OCI-LY7 (cell line): Measurements from ENCODE around the gene CENPX. TPM values are rescaled to one million over a fixed set of nuclear protein-coding genes. Genes with fewer than 3 reads are reported as not detected.

Source experiments
- BruUV-seq: library from RNA; stranded (reverse); fragments of 400-500 nt; replicated peaks from 2 replicates; lab custom pipeline; 2021; lab: Mats Ljungman, UMichigan
- CTCF ChIA-PET: fragments of 300-600 bp; sonication (Branson Sonifier 250); formaldehyde crosslinking; loops from one replicate; lab custom pipeline; 2022; ENCODE audit warnings: antibody characterized with exemption; ENCODE audit not compliant: unreplicated experiment; lab: Charles Lee
- POLR2A ChIA-PET: fragments of 300-600 bp; sonication (Branson Sonifier 250); formaldehyde crosslinking; loops from one replicate; lab custom pipeline; 2022; ENCODE audit warnings: antibody characterized with exemption; lab: Charles Lee
- DNase-seq: peaks from one replicate; pipeline ENCODE4 v3.0.0-alpha.2; 2015; ENCODE audit warnings: low spot score
- H2AFZ ChIP-seq: fragments of 200-600 bp; sonication (generic), shearing (Covaris generic); 2 replicates; pipeline ENCODE4 v1.6.1; 2014; ENCODE audit warnings: mild to moderate bottlenecking, antibody characterized with exemption, low read length, moderate library complexity
- H3K27ac ChIP-seq: fragments of 200-600 bp; sonication (generic); 2 replicates; pipeline ENCODE4 v1.5.1; 2014; ENCODE audit warnings: mixed run types, low read depth, mild to moderate bottlenecking, moderate library complexity, low read length, inconsistent platforms; ENCODE audit not compliant: poor library complexity, severe bottlenecking
- H3K36me3 ChIP-seq: fragments of 200-600 bp; sonication (generic); 2 replicates; pipeline ENCODE4 v1.6.1; 2014; ENCODE audit warnings: mild to moderate bottlenecking, antibody characterized with exemption, low read length, moderate library complexity, mixed read lengths; ENCODE audit not compliant: insufficient read depth
- H3K4me1 ChIP-seq: fragments of 200-600 bp; sonication (generic); 2 replicates; pipeline ENCODE4 v1.5.1; 2014; ENCODE audit warnings: mild to moderate bottlenecking, low read length; ENCODE audit not compliant: insufficient read depth, poor library complexity, severe bottlenecking
- H3K4me2 ChIP-seq: fragments of 200-600 bp; sonication (generic); 2 replicates; pipeline ENCODE4 v1.6.1; 2014; ENCODE audit warnings: mild to moderate bottlenecking, low read length
- H3K4me3 ChIP-seq: fragments of 200-600 bp; sonication (generic); 2 replicates; pipeline ENCODE4 v1.5.1; 2014; ENCODE audit warnings: mild to moderate bottlenecking, low read depth, low read length; ENCODE audit not compliant: poor library complexity, severe bottlenecking
- H3K79me2 ChIP-seq: fragments of 200-600 bp; sonication (generic); 2 replicates; pipeline ENCODE4 v1.6.1; 2016; ENCODE audit warnings: low read depth, mild to moderate bottlenecking, low read length, moderate library complexity, mixed read lengths; ENCODE audit not compliant: insufficient read depth
- H3K9me2 ChIP-seq: fragments of 200-600 bp; sonication (generic); 2 replicates; pipeline ENCODE4 v1.6.1; 2016; ENCODE audit warnings: mild to moderate bottlenecking, low read length, mixed read lengths; ENCODE audit not compliant: insufficient read depth
- H3K9me3 ChIP-seq: fragments of 200-600 bp; sonication (generic); 2 replicates; pipeline ENCODE4 v1.6.1; 2014; ENCODE audit warnings: mild to moderate bottlenecking, mixed run types, low read length, mixed read lengths
- H4K20me1 ChIP-seq: fragments of 200-600 bp; sonication (generic); 2 replicates; pipeline ENCODE4 v1.6.1; 2014; ENCODE audit warnings: mild to moderate bottlenecking, antibody characterized with exemption, low read length, moderate library complexity, mixed read lengths; ENCODE audit not compliant: insufficient read depth
- EZH2phosphoT487 ChIP-seq: fragments of 200-600 bp; sonication (generic); IDR thresholded peaks from 2 replicates; pipeline ENCODE4 v1.6.1; 2018; ENCODE audit warnings: low read depth, borderline replicate concordance, mild to moderate bottlenecking, mixed run types, antibody characterized with exemption, low read length, moderate library complexity, mixed read lengths
- intact Hi-C: fragments of 100-400 bp; cut with micrococcal nuclease; formaldehyde crosslinking; loops from one replicate; pipeline ENCODE4 v1.10.0; 2022; ENCODE audit not compliant: unreplicated experiment
- total RNA-seq, 2 experiments: library from RNA; depleted of rRNA in 1 of 2; stranded (reverse); fragments of >200 nt in 1 of 2; shearing (Covaris generic) in 1 of 2; gene quantifications; 2 replicates each; pipeline ENCODE4 v1.2.3, GENCODE V29; 2014 to 2022
- TF ChIP-seq, protein P1 (sequence below): fragments of 200-600 bp; sonication (generic); conservative IDR thresholded peaks from 2 replicates; pipeline ENCODE4 v1.5.1; 2014; ENCODE audit warnings: mild to moderate bottlenecking, antibody characterized with exemption, low read length, moderate library complexity, mixed read lengths

Gene CENPX
- total RNA-seq, 2 experiments from 2014 or later, result 130 to 251 TPM

DNA sequence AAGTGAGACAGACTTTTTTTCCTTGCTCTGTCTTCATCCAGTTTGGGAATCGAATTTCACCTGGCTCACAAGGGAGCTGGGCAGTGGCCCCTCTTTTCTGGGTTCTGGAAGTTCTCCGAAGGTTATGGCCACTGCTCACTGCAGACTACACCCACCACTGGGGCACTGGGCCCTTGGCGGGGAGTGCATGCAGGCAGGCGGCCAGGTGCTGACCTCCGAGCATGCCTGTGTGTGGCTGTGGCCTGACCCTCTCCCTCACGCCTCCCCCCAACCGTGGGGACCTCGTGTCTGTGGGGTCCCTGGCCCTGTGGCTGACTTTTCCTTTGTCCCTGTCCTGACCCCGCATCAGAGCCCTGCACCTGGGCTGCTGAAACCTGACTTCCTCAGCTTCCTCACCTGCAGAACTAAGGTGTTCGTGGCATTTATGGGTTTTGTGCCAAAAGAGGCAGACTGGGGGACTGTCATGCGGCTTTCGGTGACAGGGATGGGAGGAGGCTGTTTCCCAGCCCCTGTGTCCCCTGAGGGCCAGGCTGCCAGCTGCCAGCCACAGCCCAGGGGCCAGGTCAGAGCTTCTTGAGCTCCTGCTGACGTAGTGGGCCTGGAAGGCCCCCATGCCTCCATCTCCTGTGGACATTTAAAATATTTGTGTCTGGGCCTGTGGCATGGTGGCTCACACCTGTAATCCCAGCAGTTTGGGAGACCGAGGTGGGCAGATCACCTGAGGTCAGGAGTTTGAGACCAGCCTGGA lies 23.8 kb downstream of the CENPX start:
- Histone ChIP-seq H4K20me1 (no peaks in the 10 kb centered on the region), H3K4me2 (no peak overlapping the region), H3K79me2 (no peaks in the 10 kb centered on the region), H3K4me1 (no peaks in the 10 kb centered on the region), H3K4me3 (no peak overlapping the region), H3K9me3 (no peaks in the 10 kb centered on the region), H3K27ac (no peak overlapping the region), H3K9me2 (no peaks in the 10 kb centered on the region), H3K36me3 (peaks cover 8% of the 10 kb centered on the region; the same call in 1 of the 2 replicates), H2AFZ (no peak overlapping the region)
- POLR2A ChIA-PET, result no interaction called here
- intact Hi-C loops, result no loop called here
- no peak for TF ChIP-seq EZH2phosphoT487
- TF ChIP-seq, protein P1, sequence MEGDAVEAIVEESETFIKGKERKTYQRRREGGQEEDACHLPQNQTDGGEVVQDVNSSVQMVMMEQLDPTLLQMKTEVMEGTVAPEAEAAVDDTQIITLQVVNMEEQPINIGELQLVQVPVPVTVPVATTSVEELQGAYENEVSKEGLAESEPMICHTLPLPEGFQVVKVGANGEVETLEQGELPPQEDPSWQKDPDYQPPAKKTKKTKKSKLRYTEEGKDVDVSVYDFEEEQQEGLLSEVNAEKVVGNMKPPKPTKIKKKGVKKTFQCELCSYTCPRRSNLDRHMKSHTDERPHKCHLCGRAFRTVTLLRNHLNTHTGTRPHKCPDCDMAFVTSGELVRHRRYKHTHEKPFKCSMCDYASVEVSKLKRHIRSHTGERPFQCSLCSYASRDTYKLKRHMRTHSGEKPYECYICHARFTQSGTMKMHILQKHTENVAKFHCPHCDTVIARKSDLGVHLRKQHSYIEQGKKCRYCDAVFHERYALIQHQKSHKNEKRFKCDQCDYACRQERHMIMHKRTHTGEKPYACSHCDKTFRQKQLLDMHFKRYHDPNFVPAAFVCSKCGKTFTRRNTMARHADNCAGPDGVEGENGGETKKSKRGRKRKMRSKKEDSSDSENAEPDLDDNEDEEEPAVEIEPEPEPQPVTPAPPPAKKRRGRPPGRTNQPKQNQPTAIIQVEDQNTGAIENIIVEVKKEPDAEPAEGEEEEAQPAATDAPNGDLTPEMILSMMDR, result no peak
- CTCF ChIA-PET, result no interaction called here
- BruUV-seq, result no TSS peak
- DNase-seq, result no peak

- intact Hi-C loops, result no loop called here
- no peaks in the 10 kb centered on the region for H3K9me2 ChIP-seq
- no peaks in the 10 kb centered on the region for H3K9me3 ChIP-seq
- no peak for DNase-seq
- ChIA-PET CTCF (no interaction called here), POLR2A (no interaction called here)
- TF ChIP-seq, protein P1, result no peak
- no peak for TF ChIP-seq EZH2phosphoT487
- BruUV-seq, result no TSS peak
- no peaks in the 10 kb centered on the region for H3K79me2 ChIP-seq
- H3K4me1 ChIP-seq, result no peaks in the 10 kb centered on the region
- H3K4me3 ChIP-seq, result no peak overlapping the region
- no peak overlapping the region for H3K27ac ChIP-seq
- peaks cover 8% of the 10 kb centered on the region; the same call in 1 of the 2 replicates for H3K36me3 ChIP-seq
- no peak overlapping the region for H2AFZ ChIP-seq
- no peaks in the 10 kb centered on the region for H4K20me1 ChIP-seq
- no peak overlapping the region for H3K4me2 ChIP-seq
These were observed 24.5 kb downstream of the CENPX start for GRCh38 chr17:81998212-81998611.
